H1 (cell line): ENCODE results near the gene CMTM1. TPM values are rescaled to one million over a fixed set of nuclear protein-coding genes. Genes with fewer than 3 reads are reported as not detected.
A peak's percentile ranks its signal among the peaks of the same experiment; 100 is the strongest.

Source experiments
- CTCF ChIA-PET: fragments of 300-600 bp; sonication (Branson Sonifier 250); formaldehyde crosslinking; loops from one replicate; lab custom pipeline; 2021; ENCODE audit not compliant: partially characterized antibody; lab: Charles Lee
- POLR2A ChIA-PET: fragments of 300-600 bp; sonication (Branson Sonifier 250); formaldehyde crosslinking; loops from one replicate; lab custom pipeline; 2021; ENCODE audit warnings: inconsistent platforms; ENCODE audit not compliant: partially characterized antibody; lab: Charles Lee
- DNase-seq, 2 experiments: peaks; one replicate each; pipeline versions ENCODE4 v3.0.0 to v3.0.0-alpha.2; 2010 to 2022; ENCODE audit warnings: low spot score in 2 of 2, low read depth in 1 of 2, mixed read lengths in 1 of 2
- FAIRE-seq: peaks from 2 replicates; lab custom pipeline; 2011; peaks lifted over from hg19 to GRCh38; lab: Jason Lieb, UNC
- H2AFZ ChIP-seq: 2 replicates; pipeline ENCODE4 v1.8.1; 2012; ENCODE audit warnings: low read length, inconsistent platforms
- H2AK5ac ChIP-seq: 2 replicates; pipeline ENCODE4 v1.6.1; 2013; ENCODE audit warnings: low read depth, low read length
- H2BK120ac ChIP-seq: replicated peaks from 2 replicates; pipeline ENCODE3; 2013; ENCODE audit warnings: low read depth, low read length, inconsistent platforms
- H2BK12ac ChIP-seq: 2 replicates; pipeline ENCODE4 v1.6.1; 2013; ENCODE audit warnings: low read depth, low read length
- H2BK15ac ChIP-seq: 2 replicates; pipeline ENCODE4 v1.6.1; 2013; ENCODE audit warnings: low read length
- H2BK20ac ChIP-seq: 2 replicates; pipeline ENCODE4 v1.6.1; 2013; ENCODE audit warnings: low read length
- H2BK5ac ChIP-seq: 2 replicates; pipeline ENCODE4 v1.6.1; 2013; ENCODE audit warnings: low read depth, low read length
- H3K14ac ChIP-seq: 2 replicates; pipeline ENCODE4 v1.6.1; 2013; ENCODE audit warnings: inconsistent platforms; ENCODE audit not compliant: insufficient read length
- H3K18ac ChIP-seq: 2 replicates; pipeline ENCODE4 v1.6.1; 2013; ENCODE audit warnings: low read length; ENCODE audit errors: extremely low read depth
- H3K23ac ChIP-seq: 2 replicates; pipeline ENCODE4 v1.6.1; 2013; ENCODE audit warnings: inconsistent platforms; ENCODE audit not compliant: insufficient read length
- H3K23me2 ChIP-seq: 2 replicates; pipeline ENCODE4 v1.6.1; 2013; ENCODE audit warnings: low read depth, low read length
- H3K27ac ChIP-seq: 2 replicates; pipeline ENCODE4 v1.6.1; 2011; ENCODE audit warnings: low read depth, low read length, inconsistent platforms
- H3K27me3 ChIP-seq, 4 experiments: replicated peaks in 1 of 4; 1 replicate in 1 of 4; 2 replicates in 3 of 4; pipeline versions ENCODE4 v1.6.1 to v1.8.1; 2011 to 2013; ENCODE audit warnings: low read length in 3 of 4, mild to moderate bottlenecking in 3 of 4, inconsistent platforms in 2 of 4, mixed read lengths in 2 of 4, moderate library complexity in 1 of 4; ENCODE audit not compliant: control insufficient read depth in 3 of 4, insufficient read depth in 3 of 4; ENCODE audit errors: extremely low read depth in 1 of 4
- H3K36me3 ChIP-seq, 4 experiments: 2 replicates each; pipeline versions ENCODE4 v1.6.1 to v1.8.1; 2011 to 2013; ENCODE audit warnings: mild to moderate bottlenecking in 4 of 4, low read length in 3 of 4, moderate library complexity in 2 of 4, control low read depth in 1 of 4, inconsistent platforms in 1 of 4; ENCODE audit not compliant: insufficient read depth in 4 of 4, control insufficient read depth in 2 of 4
- H3K4ac ChIP-seq: replicated peaks from 2 replicates; pipeline ENCODE3; 2013; ENCODE audit warnings: low read length, low read depth, mixed read lengths, inconsistent platforms; ENCODE audit not compliant: insufficient read length
- H3K4me1 ChIP-seq, 4 experiments: replicated peaks in 1 of 4; 1 replicate in 1 of 4; 2 replicates in 3 of 4; pipeline versions ENCODE4 v1.6.1 to v1.8.1; 2011 to 2013; ENCODE audit warnings: low read length in 3 of 4, inconsistent platforms in 2 of 4, mixed read lengths in 1 of 4; ENCODE audit not compliant: insufficient read depth in 4 of 4, control insufficient read depth in 3 of 4
- H3K4me2 ChIP-seq, 2 experiments: 2 replicates each; pipeline versions ENCODE4 v1.6.1 to v1.8.1; 2011 to 2013; ENCODE audit warnings: low read depth in 2 of 2, low read length in 2 of 2, control low read depth in 1 of 2, inconsistent platforms in 1 of 2, mild to moderate bottlenecking in 1 of 2; ENCODE audit not compliant: insufficient read depth in 1 of 2
- H3K4me3 ChIP-seq, 4 experiments: fragments of 200-600, 300-600 bp in 1 of 4; sonication (generic), shearing (Covaris generic), sonication (Bioruptor Twin) in 1 of 4; 2 replicates each; pipeline versions ENCODE4 v1.5.1 to v1.8.1; 2011 to 2016; ENCODE audit warnings: low read length in 4 of 4, low read depth in 3 of 4, control low read depth in 2 of 4, inconsistent platforms in 2 of 4, mild to moderate bottlenecking in 2 of 4, mixed read lengths in 1 of 4, moderate library complexity in 1 of 4; ENCODE audit not compliant: insufficient read depth in 2 of 4; ENCODE audit errors: extremely low read depth in 1 of 4
- H3K56ac ChIP-seq: replicated peaks from 2 replicates; pipeline ENCODE3; 2013; ENCODE audit warnings: low read depth, mild to moderate bottlenecking, mixed read lengths, low read length, inconsistent platforms; ENCODE audit not compliant: insufficient read length
- H3K79me1 ChIP-seq: 2 replicates; pipeline ENCODE4 v1.6.1; 2013; ENCODE audit warnings: low read depth, low read length, control low read depth
- H3K79me2 ChIP-seq, 2 experiments: 2 replicates each; pipeline versions ENCODE4 v1.6.1 to v1.8.1; 2012 to 2013; ENCODE audit warnings: low read length in 2 of 2, mild to moderate bottlenecking in 2 of 2, inconsistent platforms in 1 of 2; ENCODE audit not compliant: insufficient read depth in 2 of 2, control insufficient read depth in 1 of 2
- H3K9ac ChIP-seq, 4 experiments: replicated peaks in 1 of 4; 1 replicate in 1 of 4; 2 replicates in 3 of 4; pipeline versions ENCODE4 v1.6.1 to v1.8.1; 2011 to 2013; ENCODE audit warnings: low read depth in 3 of 4, low read length in 3 of 4, control low read depth in 2 of 4, mild to moderate bottlenecking in 2 of 4, moderate library complexity in 2 of 4, inconsistent platforms in 1 of 4; ENCODE audit errors: extremely low read depth in 1 of 4
- H3K9me3 ChIP-seq, 2 experiments: 2 replicates each; pipeline versions ENCODE4 v1.6.1 to v1.8.1; 2012 to 2013; ENCODE audit warnings: mild to moderate bottlenecking in 2 of 2, moderate library complexity in 2 of 2, control low read depth in 1 of 2, inconsistent platforms in 1 of 2, low read depth in 1 of 2, low read length in 1 of 2, mixed read lengths in 1 of 2; ENCODE audit not compliant: insufficient read depth in 2 of 2
- H4K20me1 ChIP-seq, 2 experiments: replicated peaks in 1 of 2; 2 replicates each; pipeline versions ENCODE3 to v1.8.1; 2011 to 2013; ENCODE audit warnings: inconsistent platforms in 2 of 2, low read length in 2 of 2, mild to moderate bottlenecking in 1 of 2; ENCODE audit not compliant: insufficient read depth in 2 of 2, control insufficient read depth in 1 of 2
- H4K5ac ChIP-seq: 2 replicates; pipeline ENCODE4 v1.6.1; 2013; ENCODE audit warnings: low read length, low read depth, mixed read lengths, inconsistent platforms; ENCODE audit not compliant: insufficient read length
- H4K8ac ChIP-seq: 2 replicates; pipeline ENCODE4 v1.8.0; 2013; ENCODE audit warnings: mild to moderate bottlenecking, moderate library complexity, low read length, inconsistent platforms; ENCODE audit not compliant: insufficient read depth; ENCODE audit errors: extremely low read depth
- H4K91ac ChIP-seq: replicated peaks from 2 replicates; pipeline ENCODE3; 2013; ENCODE audit warnings: low read length, mixed read lengths, inconsistent platforms; ENCODE audit not compliant: insufficient read length
- CHD2 ChIP-seq: IDR thresholded peaks from 2 replicates; pipeline ENCODE4 v1.6.1; 2012; ENCODE audit warnings: low read length, improper control_type of control experiment
- E2F6 ChIP-seq: IDR thresholded peaks from 2 replicates; pipeline ENCODE4 v1.6.1; 2012; ENCODE audit warnings: inconsistent platforms
- GABPA ChIP-seq: IDR thresholded peaks from 2 replicates; pipeline ENCODE4 v1.6.1; 2011; ENCODE audit warnings: mild to moderate bottlenecking, low read length, moderate library complexity, borderline replicate concordance; ENCODE audit not compliant: insufficient read depth
- GTF2F1 ChIP-seq: IDR thresholded peaks from 2 replicates; pipeline ENCODE4 v1.6.1; 2012; ENCODE audit warnings: low read depth, low read length, improper control_type of control experiment, borderline replicate concordance
- JUND ChIP-seq: IDR thresholded peaks from 2 replicates; pipeline ENCODE4 v1.6.1; 2011; ENCODE audit warnings: mild to moderate bottlenecking, improper control_type of control experiment, low read length
- MAX ChIP-seq: IDR thresholded peaks from 2 replicates; pipeline ENCODE4 v1.6.1; 2012; ENCODE audit warnings: inconsistent platforms
- RFX5 ChIP-seq: IDR thresholded peaks from 2 replicates; pipeline ENCODE4 v1.6.1; 2011; ENCODE audit warnings: low read depth, low read length, improper control_type of control experiment, borderline replicate concordance
- SAP30 ChIP-seq: fragments of 300-600 bp; sonication (generic); IDR thresholded peaks from 2 replicates; pipeline ENCODE4 v1.7.1; 2012; ENCODE audit warnings: low read length, moderate library complexity, mild to moderate bottlenecking, inconsistent platforms; ENCODE audit not compliant: insufficient read depth, insufficient replicate concordance
- TAF7 ChIP-seq: optimal IDR thresholded peaks from 2 replicates; pipeline ENCODE3; 2011; ENCODE audit warnings: low read depth, mild to moderate bottlenecking, inconsistent platforms, low read length, moderate library complexity, borderline replicate concordance
- YY1 ChIP-seq: IDR thresholded peaks from 2 replicates; pipeline ENCODE4 v1.6.1; 2011; ENCODE audit warnings: low read depth, mild to moderate bottlenecking, low read length
- WGBS, 2 experiments: shearing (Covaris generic) in 1 of 2; methylation state at CpG; one replicate each; pipeline versions ENCODE4 v1.1.6 to v1.1.7; 2013 to 2015; ENCODE audit warnings: low lambda C conversion rate in 2 of 2, mixed read lengths in 2 of 2, inconsistent platforms in 1 of 2, low coverage in 1 of 2, missing lambda C conversion rate in 1 of 2; ENCODE audit not compliant: insufficient replicate concordance in 2 of 2, insufficient coverage in 1 of 2, insufficient read length in 1 of 2; ENCODE audit errors: extremely low coverage in 1 of 2, missing lambda C conversion rate in 1 of 2; 5-methylcytosine and 5-hydroxymethylcytosine counted together
- polyA plus RNA-seq, 7 experiments: library from polyadenylated mRNA; depleted of rRNA in 3 of 7; stranded (reverse) in 5 of 7; unstranded in 2 of 7; fragments of >200 nt in 5 of 7; fragments of 200-250 nt in 2 of 7; gene quantifications; 1 replicate in 5 of 7; 2 replicates in 1 of 7; 4 replicates in 1 of 7; pipeline versions ENCODE4 v1.2.1 to v1.2.3, GENCODE V29; 2011 to 2013; ENCODE audit warnings: missing spikeins in 2 of 7, mixed read lengths in 2 of 7
- total RNA-seq: library from RNA; stranded (reverse); fragmentation: NEBNext Ultra II Directional; extraction: Animal tissue kit (Norgen Biotek cat#: 25700); gene quantifications from 2 replicates; pipeline ENCODE4 v1.2.1, GENCODE V29; 2021

Gene CMTM1
- total and polyA plus RNA-seq, 2 of the 8 experiments (the other 6 are each of a cell fraction or from before 2014, with no cell fraction given): 1.2 to 2.0 TPM

DNA sequence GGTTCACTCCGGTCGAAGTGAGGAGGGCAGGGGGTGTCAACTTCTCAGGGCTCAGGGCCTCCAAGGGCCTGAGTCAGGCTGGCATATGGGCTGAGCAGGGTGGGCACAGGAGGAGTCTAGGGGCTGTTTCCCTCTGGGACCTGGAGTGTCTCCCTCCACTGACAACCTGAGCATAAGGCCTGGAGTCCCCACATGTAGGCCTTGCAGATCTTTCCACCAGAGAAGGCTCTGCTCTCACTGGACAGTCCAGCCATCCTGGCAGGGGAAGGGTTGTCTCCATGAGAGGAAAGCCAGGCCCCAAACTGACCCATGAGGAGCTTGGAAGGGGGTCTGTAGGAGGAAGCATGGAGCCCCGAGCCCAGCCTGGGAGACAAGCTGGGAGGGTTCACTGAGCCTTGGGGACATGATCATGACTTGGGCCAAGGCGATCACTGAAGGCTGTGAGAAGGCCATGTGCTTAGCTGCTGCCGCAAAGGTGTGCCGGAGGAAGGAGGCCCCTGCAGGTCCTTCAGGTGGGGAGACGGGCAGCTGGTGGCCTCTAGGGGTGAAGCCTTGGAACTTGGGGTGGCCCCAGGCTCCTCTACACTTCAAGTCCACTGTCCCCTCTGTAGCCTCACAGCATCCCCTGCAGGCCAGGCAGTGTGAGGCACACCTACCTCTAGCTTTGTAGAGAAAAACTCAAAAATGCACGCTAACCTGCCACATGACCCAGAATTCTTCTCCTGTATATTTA is 22.9 kb downstream of the CMTM1 start:
- Histone ChIP-seq H3K79me2 (no peaks in the 10 kb centered on the region), H3K27me3 (no peaks in the 10 kb centered on the region), H4K5ac (no peak overlapping the region), H3K4me3 (no peak overlapping the region), H3K23ac (no peak overlapping the region), H2BK15ac (no peak overlapping the region; the same call in 1 of the 2 replicates), H3K36me3 (no peaks in the 10 kb centered on the region), H3K79me1 (no peaks in the 10 kb centered on the region), H4K20me1 (no peaks in the 10 kb centered on the region), H2AFZ (no peak overlapping the region), H3K56ac (no peak overlapping the region), H3K9me3 (no peaks in the 10 kb centered on the region), H2BK20ac (no peak overlapping the region), H3K4me2 (no peak overlapping the region), H3K14ac (no peak overlapping the region), H4K8ac (no peak overlapping the region), H2AK5ac (no peak overlapping the region), H2BK120ac (no peak overlapping the region), H3K27ac (no peak overlapping the region), H3K23me2 (no peaks in the 10 kb centered on the region), H4K91ac (peak overlapping the region; percentile 42), H3K9ac (no peak overlapping the region), H2BK5ac (no peak overlapping the region), H3K4ac (peak overlapping the region; percentile 44), H3K4me1 (no peaks in the 10 kb centered on the region), H3K18ac (no peak overlapping the region), H2BK12ac (peak overlapping the region; percentile 75; the same call in 1 of the 2 replicates)
- WGBS, 2 experiments: 87% methylated on average over 8 of the region's 8 CpGs; no CpG with 5 or more reads in 1 of the 2 experiments
- no peak for FAIRE-seq
- ChIA-PET CTCF (interaction anchor here (0.6 to 2.5 kb wide), 42 partner anchors 9 to 197 kb away, joined by 3 to 30 read pairs (median 4); partner anchors contain the start of gene CMTM2), POLR2A (interaction anchor here (1.1 kb wide), 1 partner anchor 15 kb away, joined by 6 read pairs; no protein-coding TSS in a partner anchor)
- DNase-seq: peak in 1 of 2 experiments; percentile 73
- TF ChIP-seq YY1 (no peak), E2F6 (peak; percentile 71), JUND (0 out of 2 replicates have a peak, but pooled peaks have one; percentile 16), GABPA (no peak), GTF2F1 (no peak), TAF7 (no peak), RFX5 (no peak), MAX (peak; percentile 81), CHD2 (no peak), SAP30 (no peak)
